HCT116 (cell line): ENCODE results near the gene KRT17. TPM values are rescaled to one million over a fixed set of nuclear protein-coding genes. Genes with fewer than 3 reads are reported as not detected.

Experiments used
- ATAC-seq: fragments of 200-7000 bp; cut with Tn5 transposase; 2 replicates; pipeline ENCODE4 v1.9.1; 2020; ENCODE audit warnings: mild to moderate bottlenecking, moderate library complexity
- BruUV-seq: library from RNA; stranded (reverse); fragments of 400-500 nt; replicated peaks from 2 replicates; lab custom pipeline; 2021; lab: Mats Ljungman, UMichigan
- CTCF ChIA-PET: fragments of 300-600 bp; sonication (Branson Sonifier 250); formaldehyde crosslinking; loops from one replicate; lab custom pipeline; 2021; ENCODE audit warnings: antibody characterized with exemption; lab: Charles Lee
- POLR2A ChIA-PET: fragments of 300-600, 350-600 bp; sonication (Branson Sonifier 250); formaldehyde crosslinking; loops from one replicate; lab custom pipeline; 2021; ENCODE audit warnings: antibody characterized with exemption; lab: Charles Lee
- RAD21 ChIA-PET, 2 experiments: fragments of 300-600 bp; sonication (Branson Sonifier 250); formaldehyde crosslinking; loops; one replicate each; lab custom pipeline; 2023; ENCODE audit warnings: low total read pairs in 2 of 2; ENCODE audit not compliant: uncharacterized antibody in 2 of 2, unreplicated experiment in 2 of 2, low non-redundant PET in 1 of 2; lab: Charles Lee
- DNase-seq: peaks from one replicate; pipeline ENCODE4 v3.0.0-alpha.2; 2010; ENCODE audit warnings: low read depth, low spot score
- H2AFZ ChIP-seq: fragments of 200-600 bp; shearing (Covaris generic), sonication (generic); 2 replicates; pipeline ENCODE4 v1.6.1; 2017; ENCODE audit warnings: low read depth, mixed run types, mixed read lengths, antibody characterized with exemption, low read length; ENCODE audit not compliant: poor library complexity, severe bottlenecking
- H3K27ac ChIP-seq: 2 replicates; pipeline ENCODE4 v1.5.1; 2012; ENCODE audit warnings: low read depth, low read length
- H3K27me3 ChIP-seq: fragments of 200-600 bp; sonication (generic); 2 replicates; pipeline ENCODE4 v1.6.1; 2016; ENCODE audit warnings: mixed run types, low read length, mixed read lengths; ENCODE audit not compliant: insufficient read depth
- H3K36me3 ChIP-seq, 2 experiments: fragments of 200-500 bp in 1 of 2; fragments of 200-600 bp in 1 of 2; sonication (Bioruptor generic) in 1 of 2; sonication (generic) in 1 of 2; 2 replicates each; pipeline versions ENCODE4 v1.5.1 to v1.6.1; 2014 to 2016; ENCODE audit warnings: low read length in 2 of 2, inconsistent platforms in 1 of 2, mixed read lengths in 1 of 2, mixed run types in 1 of 2; ENCODE audit not compliant: insufficient read depth in 2 of 2, control insufficient read depth in 1 of 2
- H3K4me1 ChIP-seq, 2 experiments: fragments of 200-600 bp in 1 of 2; sonication (generic) in 1 of 2; 2 replicates each; pipeline versions ENCODE4 v1.5.1 to v1.6.1; 2012 to 2017; ENCODE audit warnings: low read length in 2 of 2, inconsistent platforms in 1 of 2, mild to moderate bottlenecking in 1 of 2, mixed read lengths in 1 of 2, mixed run types in 1 of 2, moderate library complexity in 1 of 2; ENCODE audit not compliant: insufficient read depth in 2 of 2, control insufficient read depth in 1 of 2
- H3K4me2 ChIP-seq: fragments of 200-600 bp; sonication (generic); 2 replicates; pipeline ENCODE4 v1.6.1; 2017; ENCODE audit warnings: mixed run types, low read length, mixed read lengths
- H3K4me3 ChIP-seq, 2 experiments: fragments of 200-600 bp in 1 of 2; sonication (generic) in 1 of 2; replicated peaks in 1 of 2; 2 replicates each; pipeline ENCODE4 v1.5.1; 2011 to 2016; ENCODE audit warnings: low read length in 2 of 2, control low read depth in 1 of 2, low read depth in 1 of 2, mild to moderate bottlenecking in 1 of 2, mixed read lengths in 1 of 2, mixed run types in 1 of 2
- H3K79me2 ChIP-seq: fragments of 200-600 bp; sonication (generic); 2 replicates; pipeline ENCODE4 v1.6.1; 2017; ENCODE audit warnings: mild to moderate bottlenecking, mixed run types, low read length, moderate library complexity, mixed read lengths; ENCODE audit not compliant: insufficient read depth
- H3K9ac ChIP-seq: fragments of 200-600 bp; sonication (generic); 2 replicates; pipeline ENCODE4 v1.6.1; 2016; ENCODE audit warnings: low read length, mixed read lengths
- H3K9me2 ChIP-seq: fragments of 200-600 bp; sonication (generic), shearing (Covaris generic); 2 replicates; pipeline ENCODE4 v1.6.1; 2017; ENCODE audit warnings: mixed run types, mild to moderate bottlenecking, moderate library complexity; ENCODE audit not compliant: insufficient read depth
- H3K9me3 ChIP-seq, 2 experiments: fragments of 200-500 bp in 1 of 2; fragments of 200-600 bp in 1 of 2; sonication (Bioruptor generic) in 1 of 2; sonication (generic) in 1 of 2; 2 replicates each; pipeline ENCODE4 v1.6.1; 2014 to 2017; ENCODE audit warnings: low read length in 2 of 2, mixed read lengths in 2 of 2, inconsistent platforms in 1 of 2, low read depth in 1 of 2, mild to moderate bottlenecking in 1 of 2, mixed run types in 1 of 2, moderate library complexity in 1 of 2; ENCODE audit not compliant: control insufficient read depth in 1 of 2, insufficient read depth in 1 of 2
- H4K20me1 ChIP-seq: fragments of 200-600 bp; sonication (generic), shearing (Covaris generic); 2 replicates; pipeline ENCODE4 v1.6.1; 2017; ENCODE audit warnings: mixed run types, mild to moderate bottlenecking, moderate library complexity; ENCODE audit not compliant: insufficient read depth
- CEBPB ChIP-seq: IDR thresholded peaks from 2 replicates; pipeline ENCODE4 v1.6.1; 2012; ENCODE audit warnings: low read depth
- EGR1 ChIP-seq: IDR thresholded peaks from 2 replicates; pipeline ENCODE4 v1.6.1; 2012; ENCODE audit warnings: low read depth
- ELF1 ChIP-seq: IDR thresholded peaks from 2 replicates; pipeline ENCODE4 v1.6.1; 2012; ENCODE audit warnings: low read depth, borderline replicate concordance
- EZH2phosphoT487 ChIP-seq: fragments of 200-600 bp; IDR thresholded peaks from 2 replicates; pipeline ENCODE4 v1.6.1; 2018; ENCODE audit warnings: antibody characterized with exemption, borderline replicate concordance
- JUND ChIP-seq: IDR thresholded peaks from 2 replicates; pipeline ENCODE4 v1.6.1; 2012
- MAX ChIP-seq: IDR thresholded peaks from 2 replicates; pipeline ENCODE4 v1.6.1; 2012
- POLR2A ChIP-seq: IDR thresholded peaks from 2 replicates; pipeline ENCODE4 v1.7.0; 2011; ENCODE audit warnings: borderline replicate concordance; ENCODE audit not compliant: insufficient read depth, insufficient read length; ENCODE audit errors: extremely low read depth
- SP1 ChIP-seq: IDR thresholded peaks from 2 replicates; pipeline ENCODE4 v1.6.1; 2012; ENCODE audit warnings: low read depth
- YY1 ChIP-seq: IDR thresholded peaks from 2 replicates; pipeline ENCODE4 v1.6.1; 2011; ENCODE audit warnings: low read length, low read depth, moderate library complexity, mild to moderate bottlenecking; ENCODE audit not compliant: insufficient replicate concordance; ENCODE audit errors: extremely low read depth
- ZBTB33 ChIP-seq: IDR thresholded peaks from 2 replicates; pipeline ENCODE4 v1.6.1; 2011; ENCODE audit warnings: mild to moderate bottlenecking, low read length, moderate library complexity; ENCODE audit not compliant: insufficient replicate concordance; ENCODE audit errors: extremely low read depth
- ZFX ChIP-seq: fragments of 450-650 bp; IDR thresholded peaks from 2 replicates; pipeline ENCODE4 v1.6.1; 2017
- intact Hi-C: fragments of 100-400 bp; cut with micrococcal nuclease; formaldehyde crosslinking; loops from 2 replicates; pipeline ENCODE4 v1.10.0; 2022
- total RNA-seq: library from RNA; stranded (reverse); gene quantifications from one replicate; pipeline ENCODE4 v1.2.1, GENCODE V29; 2021; ENCODE audit not compliant: unreplicated experiment
- TF ChIP-seq, protein P1 (sequence below): IDR thresholded peaks from 2 replicates; pipeline ENCODE4 v1.6.1; 2012

Gene KRT17
- total RNA-seq, 1 experiment from 2014 or later = not detected

- Histone ChIP-seq H2AFZ (no peak overlapping the region), H3K27ac (peak overlapping the region; percentile 71), H3K79me2 (no peaks in the 10 kb centered on the region), H3K9ac (peak overlapping the region; percentile 67), H4K20me1 (no peaks in the 10 kb centered on the region)
- POLR2A ChIA-PET = no interaction called here
- TF ChIP-seq MAX = no peak
- TF ChIP-seq ZFX = peak; percentile 45; the same call in 1 of the 2 replicates
- TF ChIP-seq POLR2A = no peak
- TF ChIP-seq SP1 = no peak
- TF ChIP-seq, all 23 proteins: peak for 1
- ATAC-seq (no peak), DNase-seq (no peak)
- ChIA-PET RAD21 (no interaction called here), CTCF (interaction anchor here (11.1 kb wide), 1 partner anchor 8 kb away, joined by 217 read pairs; no protein-coding TSS in a partner anchor)
- Histone ChIP-seq H3K36me3 (no peaks in the 10 kb centered on the region), H3K4me3 (no peak overlapping the region), H3K27me3 (no peaks in the 10 kb centered on the region), H3K4me2 (peak overlapping the region; percentile 82), H3K9me3 (no peaks in the 10 kb centered on the region), H3K4me1 (peaks cover 44 to 73% of the 10 kb centered on the region in 2 experiments), H3K9me2 (no peaks in the 10 kb centered on the region)
- intact Hi-C loops = no loop called here
- no TSS peak for BruUV-seq
Observed at GRCh38 chr17:41655611-41656111, 31.3 kb upstream of the KRT17 start.

DNA sequence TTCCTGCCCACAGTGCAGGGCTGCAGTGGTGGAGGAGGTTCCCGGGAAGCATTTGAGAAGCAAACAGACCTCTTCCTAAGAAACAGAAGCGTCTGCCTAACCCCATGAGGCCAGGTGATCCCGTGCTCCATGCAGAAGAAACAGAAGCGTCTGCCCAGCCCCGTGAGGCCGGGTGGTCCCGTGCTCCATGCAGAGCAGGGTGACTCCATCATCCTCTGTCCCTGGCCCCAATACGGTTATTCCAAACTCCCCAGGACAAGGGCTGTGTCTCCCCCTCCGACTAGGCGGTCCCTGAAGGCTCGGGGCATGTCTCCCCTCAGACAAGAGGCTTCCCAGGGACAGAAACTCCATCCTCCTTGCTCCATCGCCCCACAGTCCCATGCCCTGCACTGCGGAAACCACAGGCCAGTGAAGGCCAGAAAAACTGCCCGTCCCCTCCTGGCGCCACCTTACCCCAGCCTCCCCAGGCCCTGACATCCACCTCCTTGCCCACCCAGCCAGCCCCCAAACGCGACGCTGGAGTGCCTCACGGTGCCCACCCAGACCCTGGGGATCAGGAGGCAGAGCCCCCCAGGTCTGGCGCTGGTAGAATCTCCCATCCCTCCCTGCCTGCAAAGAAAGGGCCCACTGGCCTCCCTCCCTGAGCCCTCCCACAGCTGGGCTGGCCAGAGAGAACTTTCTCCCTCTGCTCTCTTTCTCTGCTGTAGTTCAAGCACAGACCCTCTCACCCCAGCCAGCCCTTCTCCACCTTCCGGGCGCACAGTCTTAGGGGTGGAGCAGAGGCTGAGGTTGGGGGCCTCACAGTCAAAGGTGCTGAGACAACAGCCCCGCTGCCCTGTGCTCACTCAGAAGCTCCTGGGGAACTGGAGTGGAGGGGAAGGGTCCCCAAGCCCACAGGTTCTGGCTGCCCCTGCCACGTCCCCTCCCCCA lies 30.6 kb upstream of the KRT17 start:
- ChIA-PET POLR2A (interaction anchor here (1.1 to 1.6 kb wide), 4 partner anchors 8 to 133 kb away, joined by 3 to 12 read pairs (median 4); partner anchors contain the start of genes EIF1 and KRT19), RAD21 (interaction anchor here (1.2 kb wide), 2 partner anchors 8 to 107 kb away, joined by 3 to 5 read pairs; no protein-coding TSS in a partner anchor), CTCF (interaction anchor here (1.4 to 11.1 kb wide), 3 partner anchors 9 to 106 kb away, joined by 6 to 217 read pairs (median 30); no protein-coding TSS in a partner anchor)
- Histone ChIP-seq H4K20me1 (no peaks in the 10 kb centered on the region), H2AFZ (no peak overlapping the region), H3K36me3 (no peaks in the 10 kb centered on the region), H3K9me3 (no peaks in the 10 kb centered on the region), H3K27me3 (no peaks in the 10 kb centered on the region), H3K4me2 (peak overlapping the region; percentile 82), H3K4me3 (peak overlapping the region in 1 of 2 experiments; percentile 16; a peak in 1 of 4 replicates), H3K4me1 (peaks cover 44 to 73% of the 10 kb centered on the region in 2 experiments), H3K9ac (peak overlapping the region; percentile 67), H3K9me2 (no peaks in the 10 kb centered on the region), H3K79me2 (no peaks in the 10 kb centered on the region), H3K27ac (peak overlapping the region; percentile 71)
- peak; percentile 3; the same call in 1 of the 2 replicates for ATAC-seq
- no TSS peak for BruUV-seq
- no peak for DNase-seq
- intact Hi-C loops = no loop called here
- TF ChIP-seq ZBTB33 (no peak), CEBPB (no peak), EGR1 (no peak), JUND (no peak), ELF1 (no peak), EZH2phosphoT487 (no peak), ZFX (no peak), YY1 (no peak), MAX (no peak)
- TF ChIP-seq, protein P1, sequence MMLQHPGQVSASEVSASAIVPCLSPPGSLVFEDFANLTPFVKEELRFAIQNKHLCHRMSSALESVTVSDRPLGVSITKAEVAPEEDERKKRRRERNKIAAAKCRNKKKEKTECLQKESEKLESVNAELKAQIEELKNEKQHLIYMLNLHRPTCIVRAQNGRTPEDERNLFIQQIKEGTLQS = no peak
